Tibial artery (tissue), 4 donors: ENCODE data around the gene PTPRN2.

Experiments
- DNase-seq, 2 donors: peaks; one replicate each; pipeline ENCODE4 v3.0.0-alpha.2; 2019
- H3K27ac ChIP-seq, 2 donors: fragments of 200-600 bp; sonication (generic) in 1 of 2; 1 replicate in 1 of 2; 2 replicates in 1 of 2; pipeline ENCODE4 v1.5.1; 2018 to 2019; ENCODE audit warnings: mild to moderate bottlenecking in 1 of 2
- H3K27me3 ChIP-seq, 2 donors: fragments of 200-600 bp; sonication (generic) in 1 of 2; one replicate each; pipeline versions ENCODE4 v1.5.1 to v1.6.0; 2016 to 2019
- H3K36me3 ChIP-seq, 3 donors: fragments of 200-600 bp; sonication (generic) in 2 of 3; one replicate each; pipeline ENCODE4 v1.5.1; 2016 to 2019; ENCODE audit warnings: mild to moderate bottlenecking in 2 of 3
- H3K4me1 ChIP-seq, 4 donors: fragments of 200-600 bp; sonication (generic) in 2 of 4; 1 replicate in 3 of 4; 2 replicates in 1 of 4; pipeline ENCODE4 v1.5.1; 2016 to 2019
- H3K4me3 ChIP-seq, 2 donors: fragments of 200-600 bp; sonication (generic) in 1 of 2; 1 replicate in 1 of 2; 2 replicates in 1 of 2; pipeline ENCODE4 v1.5.1; 2018 to 2019; ENCODE audit warnings: mild to moderate bottlenecking in 2 of 2
- H3K9me3 ChIP-seq, 3 donors: fragments of 200-600 bp; sonication (generic) in 1 of 3; one replicate each; pipeline ENCODE4 v1.5.1; 2016 to 2019
- intact Hi-C: fragments of 100-400 bp; cut with DNase I; formaldehyde crosslinking; loops from one replicate; pipeline ENCODE4 v1.15.0; 2023; ENCODE audit warnings: low total_unique reads
- TF ChIP-seq, protein P1 (sequence below), 2 experiments: fragments of 200-600 bp in 1 of 2; fragments of 450-650 bp in 1 of 2; IDR thresholded peaks; one replicate each; pipeline ENCODE4 v1.5.1; 2017 to 2019; ENCODE audit warnings: antibody characterized with exemption in 2 of 2, mild to moderate bottlenecking in 1 of 2, moderate library complexity in 1 of 2

Gene PTPRN2

GRCh38 chr7:158236400-158236799, 351.2 kb downstream of the PTPRN2 start:
- DNase-seq, result no peak
- no peak overlapping the region for H3K27ac ChIP-seq

DNA sequence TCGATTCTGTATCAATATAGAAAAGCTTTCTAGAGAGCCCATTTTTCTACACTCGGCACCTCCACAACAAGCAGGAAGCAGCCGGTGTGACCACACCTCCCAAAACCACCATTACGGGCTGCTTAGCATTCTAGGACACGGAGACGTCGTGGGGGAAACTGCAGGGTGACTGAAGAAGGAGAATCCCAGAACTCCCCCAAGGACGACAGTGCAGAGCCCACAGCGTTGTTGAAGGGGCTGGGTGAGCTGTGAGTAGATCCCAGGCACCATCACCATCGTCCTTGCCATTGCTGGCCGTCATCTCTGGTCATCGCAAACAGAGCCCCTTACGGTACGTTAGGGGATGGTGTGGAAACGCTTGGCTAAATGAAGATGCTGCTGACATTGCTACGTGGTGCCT, 351.8 kb downstream of the PTPRN2 start:
- DNase-seq, result no peak
- H3K27ac ChIP-seq, result no peak overlapping the region
- TF ChIP-seq, protein P1, sequence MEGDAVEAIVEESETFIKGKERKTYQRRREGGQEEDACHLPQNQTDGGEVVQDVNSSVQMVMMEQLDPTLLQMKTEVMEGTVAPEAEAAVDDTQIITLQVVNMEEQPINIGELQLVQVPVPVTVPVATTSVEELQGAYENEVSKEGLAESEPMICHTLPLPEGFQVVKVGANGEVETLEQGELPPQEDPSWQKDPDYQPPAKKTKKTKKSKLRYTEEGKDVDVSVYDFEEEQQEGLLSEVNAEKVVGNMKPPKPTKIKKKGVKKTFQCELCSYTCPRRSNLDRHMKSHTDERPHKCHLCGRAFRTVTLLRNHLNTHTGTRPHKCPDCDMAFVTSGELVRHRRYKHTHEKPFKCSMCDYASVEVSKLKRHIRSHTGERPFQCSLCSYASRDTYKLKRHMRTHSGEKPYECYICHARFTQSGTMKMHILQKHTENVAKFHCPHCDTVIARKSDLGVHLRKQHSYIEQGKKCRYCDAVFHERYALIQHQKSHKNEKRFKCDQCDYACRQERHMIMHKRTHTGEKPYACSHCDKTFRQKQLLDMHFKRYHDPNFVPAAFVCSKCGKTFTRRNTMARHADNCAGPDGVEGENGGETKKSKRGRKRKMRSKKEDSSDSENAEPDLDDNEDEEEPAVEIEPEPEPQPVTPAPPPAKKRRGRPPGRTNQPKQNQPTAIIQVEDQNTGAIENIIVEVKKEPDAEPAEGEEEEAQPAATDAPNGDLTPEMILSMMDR (IDR thresholded peaks at IDR 0.05), result no peak
- no peaks in the 10 kb centered on the region for H3K4me1 ChIP-seq
- H3K36me3 ChIP-seq, result no peaks in the 10 kb centered on the region
- H3K4me3 ChIP-seq, result no peak overlapping the region
- H3K9me3 ChIP-seq, result no peaks in the 10 kb centered on the region
- H3K27me3 ChIP-seq, result no peaks in the 10 kb centered on the region
- intact Hi-C loops, result no loop called here

More at GRCh38 chr7:158236400-158236799, 351.2 kb downstream of the PTPRN2 start:
- no peak overlapping the region for H3K4me3 ChIP-seq
- H3K36me3 ChIP-seq, result no peaks in the 10 kb centered on the region
- H3K27me3 ChIP-seq, result no peaks in the 10 kb centered on the region
- H3K9me3 ChIP-seq, result no peaks in the 10 kb centered on the region
- intact Hi-C loops, result no loop called here
- H3K4me1 ChIP-seq, result no peaks in the 10 kb centered on the region
- TF ChIP-seq, protein P1 (IDR thresholded peaks at IDR 0.05), result no peak

DNA sequence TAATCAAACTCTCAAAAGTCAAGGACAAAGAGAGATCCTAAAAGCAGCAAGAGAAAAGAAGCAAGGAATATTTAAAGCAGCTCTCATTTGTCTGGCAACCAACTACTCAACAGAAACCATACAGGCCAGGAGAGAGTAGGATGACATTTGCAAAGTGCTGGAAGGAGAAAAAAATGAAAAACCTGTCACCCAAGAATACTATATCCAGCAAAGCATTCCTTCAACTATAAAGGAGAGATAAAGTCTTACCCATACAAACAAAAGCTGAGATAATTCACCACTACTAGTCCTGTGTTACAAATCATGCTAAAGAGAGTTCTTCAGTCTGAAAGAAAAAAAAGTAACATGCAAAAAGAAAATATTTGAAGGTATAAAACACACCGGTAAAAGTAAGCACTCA, 357.7 kb downstream of the PTPRN2 start:
- no peak overlapping the region for H3K4me3 ChIP-seq
- H3K27ac ChIP-seq, result no peak overlapping the region
- H3K9me3 ChIP-seq, result peaks cover 0 to 5% (median 0%) of the 10 kb centered on the region in 3 donors
- DNase-seq, result no peak
- H3K27me3 ChIP-seq, result no peaks in the 10 kb centered on the region
- H3K36me3 ChIP-seq, result no peaks in the 10 kb centered on the region
- H3K4me1 ChIP-seq, result no peaks in the 10 kb centered on the region
- intact Hi-C loops, result no loop called here
- TF ChIP-seq, protein P1 (IDR thresholded peaks at IDR 0.05), result no peak

DNA sequence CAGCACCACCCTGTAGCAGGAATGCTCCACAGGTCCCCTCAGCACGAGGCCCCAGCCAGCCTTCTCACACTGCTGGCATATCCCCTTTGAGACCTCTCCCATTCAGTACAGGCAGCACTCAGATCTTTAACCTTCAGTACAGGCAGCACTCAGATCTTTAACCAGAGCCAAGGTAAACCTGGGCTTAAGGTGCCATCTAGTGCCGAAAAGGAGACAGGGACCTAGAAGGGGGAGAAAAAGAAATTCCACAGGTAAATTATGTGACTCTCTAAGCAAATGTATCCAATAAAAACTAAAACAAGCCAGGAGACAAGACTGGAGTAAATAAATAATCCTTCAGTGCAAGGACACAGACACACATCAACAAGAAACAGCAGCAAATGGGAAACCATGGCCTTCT, 358.6 kb downstream of the PTPRN2 start:
- intact Hi-C loops, result no loop called here
- no peak overlapping the region for H3K4me3 ChIP-seq
- H3K27ac ChIP-seq, result no peak overlapping the region
- H3K4me1 ChIP-seq, result no peaks in the 10 kb centered on the region
- DNase-seq, result no peak
- TF ChIP-seq, protein P1 (IDR thresholded peaks at IDR 0.05), result no peak
- peaks cover 0 to 5% (median 0%) of the 10 kb centered on the region in 3 donors for H3K9me3 ChIP-seq
- H3K27me3 ChIP-seq, result no peaks in the 10 kb centered on the region
- no peaks in the 10 kb centered on the region for H3K36me3 ChIP-seq

DNA sequence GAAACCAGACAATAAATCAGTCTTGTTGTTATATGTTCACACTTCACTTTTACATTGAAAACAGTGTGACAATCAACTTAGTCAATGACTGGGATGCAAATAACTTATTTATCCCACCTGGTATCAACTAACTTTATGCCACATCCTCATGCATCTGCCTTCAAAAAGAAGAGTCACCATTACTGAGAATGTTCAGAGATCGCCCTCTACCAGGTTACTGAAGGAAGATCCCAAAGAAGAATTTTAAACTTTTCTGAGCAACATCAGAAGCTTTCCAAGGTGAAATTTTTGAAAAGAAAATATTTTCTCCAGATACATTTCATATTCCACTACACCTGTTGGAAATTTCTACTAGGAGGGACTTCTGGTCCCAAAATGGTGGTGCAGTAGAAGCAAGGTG, 359.5 kb downstream of the PTPRN2 start:
- H3K27ac ChIP-seq, result no peak overlapping the region
- DNase-seq, result no peak
- peaks cover 0 to 5% (median 0%) of the 10 kb centered on the region in 3 donors for H3K9me3 ChIP-seq
- no peaks in the 10 kb centered on the region for H3K4me1 ChIP-seq
- intact Hi-C loops, result no loop called here
- no peak overlapping the region for H3K4me3 ChIP-seq
- H3K36me3 ChIP-seq, result no peaks in the 10 kb centered on the region
- TF ChIP-seq, protein P1 (IDR thresholded peaks at IDR 0.05), result no peak
- H3K27me3 ChIP-seq, result no peaks in the 10 kb centered on the region
